ENCODE measurements around the gene LRRC75B. TPM values are rescaled to one million over a fixed set of nuclear protein-coding genes. Genes with fewer than 3 reads are reported as not detected.

LRRC75B gene
- total and polyA plus RNA-seq, 2 of the 13 experiments (the other 11 are each of a cell fraction or from before 2014, with no cell fraction given) = 11.8 to 34.8 TPM

- TF ChIP-seq SKIL (CRISPR knock-in tag; IDR thresholded peaks at IDR 0.05; ENCODE audit: borderline replicate concordance) = no peak
- peak; percentile 83 for TF ChIP-seq PHF21A (CRISPR knock-in tag; IDR thresholded peaks at IDR 0.05)
- TF ChIP-seq ZKSCAN5 (CRISPR knock-in tag; IDR thresholded peaks at IDR 0.05) = no peak
- TF ChIP-seq ZNF121 (CRISPR knock-in tag; IDR thresholded peaks at IDR 0.05) = 0 out of 2 replicates have a peak, but pooled peaks have one; percentile 14
- peak; percentile 56 for TF ChIP-seq DBP (CRISPR knock-in tag; IDR thresholded peaks at IDR 0.05; ENCODE audit: not compliant biosample characterization)
- TF ChIP-seq ZNF180 (CRISPR knock-in tag; IDR thresholded peaks at IDR 0.05; ENCODE audit: borderline replicate concordance, low read depth) = no peak
- no peak for TF ChIP-seq MBD4 (IDR thresholded peaks at IDR 0.05; ENCODE audit: borderline replicate concordance, low read length)
- no peak for TF ChIP-seq ZNF761 (CRISPR knock-in tag; conservative IDR thresholded peaks at IDR 0.05)
- TF ChIP-seq ZNF687 (CRISPR knock-in tag; IDR thresholded peaks at IDR 0.05) = peak; percentile 96
- peak; percentile 81 for TF ChIP-seq ZNF746 (CRISPR knock-in tag; IDR thresholded peaks at IDR 0.05)
- peak; percentile 89; the same call in 1 of the 2 replicates for TF ChIP-seq ZNF350 (CRISPR knock-in tag; IDR thresholded peaks at IDR 0.05; ENCODE audit: borderline replicate concordance, low read depth)
- no peak for TF ChIP-seq MAFG (CRISPR knock-in tag; IDR thresholded peaks at IDR 0.05)
- peak; percentile 92; the same call in 1 of the 2 replicates for TF ChIP-seq BRF2 (CRISPR knock-in tag; IDR thresholded peaks at IDR 0.05)
- TF ChIP-seq MED13 (CRISPR knock-in tag; IDR thresholded peaks at IDR 0.05) = peak; percentile 70; the same call in 1 of the 2 replicates
- no peak for TF ChIP-seq MLXIP (CRISPR knock-in tag; IDR thresholded peaks at IDR 0.05; ENCODE audit: borderline replicate concordance)
- peak; percentile 89; the same call in 1 of the 2 replicates for TF ChIP-seq GLI4 (CRISPR knock-in tag; IDR thresholded peaks at IDR 0.05; ENCODE audit: borderline replicate concordance)
Measured at GRCh38 chr22:24555165-24556039, 37.5 kb downstream of the LRRC75B start, which contains the start of gene SNRPD3 (continued).

Data from HepG2 (cell line).